H1 (cell line): ENCODE measurements around the gene HS6ST1. TPM values are rescaled to one million over a fixed set of nuclear protein-coding genes. Genes with fewer than 3 reads are reported as not detected.

Experiments
- CTCF ChIA-PET: fragments of 300-600 bp; sonication (Branson Sonifier 250); formaldehyde crosslinking; loops from one replicate; lab custom pipeline; 2021; ENCODE audit not compliant: partially characterized antibody; lab: Charles Lee
- POLR2A ChIA-PET: fragments of 300-600 bp; sonication (Branson Sonifier 250); formaldehyde crosslinking; loops from one replicate; lab custom pipeline; 2021; ENCODE audit warnings: inconsistent platforms; ENCODE audit not compliant: partially characterized antibody; lab: Charles Lee
- DNase-seq, 2 experiments: peaks; one replicate each; pipeline versions ENCODE4 v3.0.0 to v3.0.0-alpha.2; 2010 to 2022; ENCODE audit warnings: low spot score in 2 of 2, low read depth in 1 of 2, mixed read lengths in 1 of 2
- FAIRE-seq: peaks from 2 replicates; lab custom pipeline; 2011; peaks lifted over from hg19 to GRCh38; lab: Jason Lieb, UNC
- H2AFZ ChIP-seq: 2 replicates; pipeline ENCODE4 v1.8.1; 2012; ENCODE audit warnings: low read length, inconsistent platforms
- H2AK5ac ChIP-seq: 2 replicates; pipeline ENCODE4 v1.6.1; 2013; ENCODE audit warnings: low read depth, low read length
- H2BK120ac ChIP-seq: replicated peaks from 2 replicates; pipeline ENCODE3; 2013; ENCODE audit warnings: low read depth, low read length, inconsistent platforms
- H2BK12ac ChIP-seq: 2 replicates; pipeline ENCODE4 v1.6.1; 2013; ENCODE audit warnings: low read depth, low read length
- H2BK15ac ChIP-seq: 2 replicates; pipeline ENCODE4 v1.6.1; 2013; ENCODE audit warnings: low read length
- H2BK20ac ChIP-seq: 2 replicates; pipeline ENCODE4 v1.6.1; 2013; ENCODE audit warnings: low read length
- H2BK5ac ChIP-seq: 2 replicates; pipeline ENCODE4 v1.6.1; 2013; ENCODE audit warnings: low read depth, low read length
- H3K14ac ChIP-seq: 2 replicates; pipeline ENCODE4 v1.6.1; 2013; ENCODE audit warnings: inconsistent platforms; ENCODE audit not compliant: insufficient read length
- H3K18ac ChIP-seq: 2 replicates; pipeline ENCODE4 v1.6.1; 2013; ENCODE audit warnings: low read length; ENCODE audit errors: extremely low read depth
- H3K23ac ChIP-seq: 2 replicates; pipeline ENCODE4 v1.6.1; 2013; ENCODE audit warnings: inconsistent platforms; ENCODE audit not compliant: insufficient read length
- H3K23me2 ChIP-seq: 2 replicates; pipeline ENCODE4 v1.6.1; 2013; ENCODE audit warnings: low read depth, low read length
- H3K27ac ChIP-seq: 2 replicates; pipeline ENCODE4 v1.6.1; 2011; ENCODE audit warnings: low read depth, low read length, inconsistent platforms
- H3K27me3 ChIP-seq, 4 experiments: replicated peaks in 1 of 4; 1 replicate in 1 of 4; 2 replicates in 3 of 4; pipeline versions ENCODE4 v1.6.1 to v1.8.1; 2011 to 2013; ENCODE audit warnings: low read length in 3 of 4, mild to moderate bottlenecking in 3 of 4, inconsistent platforms in 2 of 4, mixed read lengths in 2 of 4, moderate library complexity in 1 of 4; ENCODE audit not compliant: control insufficient read depth in 3 of 4, insufficient read depth in 3 of 4; ENCODE audit errors: extremely low read depth in 1 of 4
- H3K36me3 ChIP-seq, 4 experiments: 2 replicates each; pipeline versions ENCODE4 v1.6.1 to v1.8.1; 2011 to 2013; ENCODE audit warnings: mild to moderate bottlenecking in 4 of 4, low read length in 3 of 4, moderate library complexity in 2 of 4, control low read depth in 1 of 4, inconsistent platforms in 1 of 4; ENCODE audit not compliant: insufficient read depth in 4 of 4, control insufficient read depth in 2 of 4
- H3K4ac ChIP-seq: replicated peaks from 2 replicates; pipeline ENCODE3; 2013; ENCODE audit warnings: low read length, low read depth, mixed read lengths, inconsistent platforms; ENCODE audit not compliant: insufficient read length
- H3K4me1 ChIP-seq, 4 experiments: replicated peaks in 1 of 4; 1 replicate in 1 of 4; 2 replicates in 3 of 4; pipeline versions ENCODE4 v1.6.1 to v1.8.1; 2011 to 2013; ENCODE audit warnings: low read length in 3 of 4, inconsistent platforms in 2 of 4, mixed read lengths in 1 of 4; ENCODE audit not compliant: insufficient read depth in 4 of 4, control insufficient read depth in 3 of 4
- H3K4me2 ChIP-seq, 2 experiments: 2 replicates each; pipeline versions ENCODE4 v1.6.1 to v1.8.1; 2011 to 2013; ENCODE audit warnings: low read depth in 2 of 2, low read length in 2 of 2, control low read depth in 1 of 2, inconsistent platforms in 1 of 2, mild to moderate bottlenecking in 1 of 2; ENCODE audit not compliant: insufficient read depth in 1 of 2
- H3K4me3 ChIP-seq, 4 experiments: fragments of 200-600, 300-600 bp in 1 of 4; sonication (generic), shearing (Covaris generic), sonication (Bioruptor Twin) in 1 of 4; 2 replicates each; pipeline versions ENCODE4 v1.5.1 to v1.8.1; 2011 to 2016; ENCODE audit warnings: low read length in 4 of 4, low read depth in 3 of 4, control low read depth in 2 of 4, inconsistent platforms in 2 of 4, mild to moderate bottlenecking in 2 of 4, mixed read lengths in 1 of 4, moderate library complexity in 1 of 4; ENCODE audit not compliant: insufficient read depth in 2 of 4; ENCODE audit errors: extremely low read depth in 1 of 4
- H3K56ac ChIP-seq: replicated peaks from 2 replicates; pipeline ENCODE3; 2013; ENCODE audit warnings: low read depth, mild to moderate bottlenecking, mixed read lengths, low read length, inconsistent platforms; ENCODE audit not compliant: insufficient read length
- H3K79me1 ChIP-seq: 2 replicates; pipeline ENCODE4 v1.6.1; 2013; ENCODE audit warnings: low read depth, low read length, control low read depth
- H3K79me2 ChIP-seq, 2 experiments: 2 replicates each; pipeline versions ENCODE4 v1.6.1 to v1.8.1; 2012 to 2013; ENCODE audit warnings: low read length in 2 of 2, mild to moderate bottlenecking in 2 of 2, inconsistent platforms in 1 of 2; ENCODE audit not compliant: insufficient read depth in 2 of 2, control insufficient read depth in 1 of 2
- H3K9ac ChIP-seq, 4 experiments: replicated peaks in 1 of 4; 1 replicate in 1 of 4; 2 replicates in 3 of 4; pipeline versions ENCODE4 v1.6.1 to v1.8.1; 2011 to 2013; ENCODE audit warnings: low read depth in 3 of 4, low read length in 3 of 4, control low read depth in 2 of 4, mild to moderate bottlenecking in 2 of 4, moderate library complexity in 2 of 4, inconsistent platforms in 1 of 4; ENCODE audit errors: extremely low read depth in 1 of 4
- H3K9me3 ChIP-seq, 2 experiments: 2 replicates each; pipeline versions ENCODE4 v1.6.1 to v1.8.1; 2012 to 2013; ENCODE audit warnings: mild to moderate bottlenecking in 2 of 2, moderate library complexity in 2 of 2, control low read depth in 1 of 2, inconsistent platforms in 1 of 2, low read depth in 1 of 2, low read length in 1 of 2, mixed read lengths in 1 of 2; ENCODE audit not compliant: insufficient read depth in 2 of 2
- H4K20me1 ChIP-seq, 2 experiments: replicated peaks in 1 of 2; 2 replicates each; pipeline versions ENCODE3 to v1.8.1; 2011 to 2013; ENCODE audit warnings: inconsistent platforms in 2 of 2, low read length in 2 of 2, mild to moderate bottlenecking in 1 of 2; ENCODE audit not compliant: insufficient read depth in 2 of 2, control insufficient read depth in 1 of 2
- H4K5ac ChIP-seq: 2 replicates; pipeline ENCODE4 v1.6.1; 2013; ENCODE audit warnings: low read length, low read depth, mixed read lengths, inconsistent platforms; ENCODE audit not compliant: insufficient read length
- H4K8ac ChIP-seq: 2 replicates; pipeline ENCODE4 v1.8.0; 2013; ENCODE audit warnings: mild to moderate bottlenecking, moderate library complexity, low read length, inconsistent platforms; ENCODE audit not compliant: insufficient read depth; ENCODE audit errors: extremely low read depth
- H4K91ac ChIP-seq: replicated peaks from 2 replicates; pipeline ENCODE3; 2013; ENCODE audit warnings: low read length, mixed read lengths, inconsistent platforms; ENCODE audit not compliant: insufficient read length
- CBX5 ChIP-seq: fragments of 300-800, 300-1000 bp; sonication (generic); IDR thresholded peaks from 2 replicates; pipeline ENCODE4 v1.7.1; 2016; ENCODE audit warnings: antibody characterized with exemption, low read length, low read depth
- E2F6 ChIP-seq: IDR thresholded peaks from 2 replicates; pipeline ENCODE4 v1.6.1; 2012; ENCODE audit warnings: inconsistent platforms
- HDAC2 ChIP-seq, 2 experiments: fragments of 300-600 bp in 1 of 2; sonication (generic) in 1 of 2; IDR thresholded peaks; 2 replicates each; pipeline ENCODE4 v1.6.1; 2011 to 2012; ENCODE audit warnings: low read depth in 2 of 2, low read length in 2 of 2, mild to moderate bottlenecking in 2 of 2, moderate library complexity in 2 of 2, borderline replicate concordance in 1 of 2, inconsistent platforms in 1 of 2
- HDAC6 ChIP-seq: IDR thresholded peaks from one replicate; pipeline ENCODE4 v1.7.1; 2012; ENCODE audit warnings: low read depth, mild to moderate bottlenecking, inconsistent platforms, low read length, moderate library complexity
- JUN ChIP-seq: IDR thresholded peaks from 2 replicates; pipeline ENCODE4 v1.6.1; 2011; ENCODE audit warnings: low read depth, mild to moderate bottlenecking, improper control_type of control experiment, low read length
- KDM4A ChIP-seq: IDR thresholded peaks from one replicate; pipeline ENCODE4 v1.7.1; 2012; ENCODE audit warnings: low read depth, mild to moderate bottlenecking, moderate library complexity, low read length, inconsistent platforms; ENCODE audit not compliant: severe bottlenecking
- MAFK ChIP-seq: IDR thresholded peaks from 2 replicates; pipeline ENCODE4 v1.6.1; 2012; ENCODE audit warnings: low read depth, mild to moderate bottlenecking, improper control_type of control experiment, low read length
- SP1 ChIP-seq: IDR thresholded peaks from 2 replicates; pipeline ENCODE4 v1.6.1; 2011; ENCODE audit warnings: low read depth, low read length
- SP2 ChIP-seq: IDR thresholded peaks from 2 replicates; pipeline ENCODE4 v1.6.1; 2012; ENCODE audit warnings: mild to moderate bottlenecking, low read length, inconsistent platforms
- SRF ChIP-seq: IDR thresholded peaks from 2 replicates; pipeline ENCODE4 v1.6.1; 2011; ENCODE audit warnings: mild to moderate bottlenecking, low read depth, low read length, moderate library complexity
- SUZ12 ChIP-seq: fragments of 200-600 bp; sonication (generic); IDR thresholded peaks from 2 replicates; pipeline ENCODE4 v1.6.1; 2012; ENCODE audit warnings: mild to moderate bottlenecking, inconsistent platforms, low read length, moderate library complexity, mixed read lengths
- WGBS, 2 experiments: shearing (Covaris generic) in 1 of 2; methylation state at CpG; one replicate each; pipeline versions ENCODE4 v1.1.6 to v1.1.7; 2013 to 2015; ENCODE audit warnings: low lambda C conversion rate in 2 of 2, mixed read lengths in 2 of 2, inconsistent platforms in 1 of 2, low coverage in 1 of 2, missing lambda C conversion rate in 1 of 2; ENCODE audit not compliant: insufficient replicate concordance in 2 of 2, insufficient coverage in 1 of 2, insufficient read length in 1 of 2; ENCODE audit errors: extremely low coverage in 1 of 2, missing lambda C conversion rate in 1 of 2; 5-methylcytosine and 5-hydroxymethylcytosine counted together
- polyA plus RNA-seq, 7 experiments: library from polyadenylated mRNA; depleted of rRNA in 3 of 7; stranded (reverse) in 5 of 7; unstranded in 2 of 7; fragments of >200 nt in 5 of 7; fragments of 200-250 nt in 2 of 7; gene quantifications; 1 replicate in 5 of 7; 2 replicates in 1 of 7; 4 replicates in 1 of 7; pipeline versions ENCODE4 v1.2.1 to v1.2.3, GENCODE V29; 2011 to 2013; ENCODE audit warnings: missing spikeins in 2 of 7, mixed read lengths in 2 of 7
- total RNA-seq: library from RNA; stranded (reverse); fragmentation: NEBNext Ultra II Directional; extraction: Animal tissue kit (Norgen Biotek cat#: 25700); gene quantifications from 2 replicates; pipeline ENCODE4 v1.2.1, GENCODE V29; 2021

HS6ST1 gene
- total and polyA plus RNA-seq, 2 of the 8 experiments (the other 6 are each of a cell fraction or from before 2014, with no cell fraction given) = 37.4 to 74.6 TPM

GRCh38 chr2:128311216-128311754 is 7.4 kb downstream of the HS6ST1 start:
- no peaks in the 10 kb centered on the region for H3K9me3 ChIP-seq
- H3K23ac ChIP-seq = no peak overlapping the region
- H2BK15ac ChIP-seq = no peak overlapping the region
- H4K8ac ChIP-seq = peak overlapping the region; percentile 69
- peaks cover 0 to 14% (median 0%) of the 10 kb centered on the region in 4 experiments; a peak in 2 of 8 replicates for H3K36me3 ChIP-seq
- H3K79me1 ChIP-seq = peaks cover 65% of the 10 kb centered on the region
- no peak overlapping the region for H2BK12ac ChIP-seq
- no peaks in the 10 kb centered on the region for H3K27me3 ChIP-seq
- peaks cover 71 to 90% of the 10 kb centered on the region in 2 experiments for H4K20me1 ChIP-seq
- peaks cover 4 to 42% (median 17%) of the 10 kb centered on the region in 4 experiments for H3K4me1 ChIP-seq
- ChIA-PET POLR2A (no interaction called here), CTCF (no interaction called here)
- H3K23me2 ChIP-seq = no peaks in the 10 kb centered on the region
- no peak overlapping the region for H2AK5ac ChIP-seq
- no peak overlapping the region for H3K56ac ChIP-seq
- H4K91ac ChIP-seq = no peak overlapping the region
- H3K4me2 ChIP-seq = no peak overlapping the region
- DNase-seq (no peak), FAIRE-seq (no peak)
- no peak overlapping the region for H4K5ac ChIP-seq
- no peak overlapping the region for H3K4me3 ChIP-seq
- H3K27ac ChIP-seq = no peak overlapping the region
- H2BK120ac ChIP-seq = no peak overlapping the region
- WGBS, 2 experiments = 90% methylated on average over 7 of the region's 7 CpGs; no CpG with 5 or more reads in 1 of the 2 experiments
- no peak overlapping the region for H2BK20ac ChIP-seq
- no peak overlapping the region for H2AFZ ChIP-seq
- H3K9ac ChIP-seq = no peak overlapping the region
- H2BK5ac ChIP-seq = no peak overlapping the region
- peaks cover 80 to 100% of the 10 kb centered on the region in 2 experiments for H3K79me2 ChIP-seq
- no peak overlapping the region for H3K4ac ChIP-seq
- no peak overlapping the region for H3K18ac ChIP-seq
- H3K14ac ChIP-seq = no peak overlapping the region
- TF ChIP-seq SP1 = no peak
- no peak for TF ChIP-seq KDM4A
- TF ChIP-seq SRF = no peak
- no peak for TF ChIP-seq E2F6
- TF ChIP-seq HDAC6 = no peak
- TF ChIP-seq SP2 = no peak
- no peak for TF ChIP-seq CBX5
- TF ChIP-seq JUN = no peak
- no peak for TF ChIP-seq HDAC2 (IDR thresholded peaks at IDR 0.05; ENCODE audit: borderline replicate concordance in 1 of 2, low read depth in 2 of 2, low read length in 2 of 2)
- no peak for TF ChIP-seq SUZ12
- no peak for TF ChIP-seq MAFK
